ENCODE data around the gene HOXD4.

HOXD4 gene

GRCh38 chr2:176126929-176127773 is 24.2 kb upstream of the HOXD4 start:
- peak; percentile 8 for DNase-seq (ENCODE audit: low read depth)

GRCh38 chr2:176127774-176128072 is 23.6 kb upstream of the HOXD4 start:
- DNase-seq (ENCODE audit: low read depth) = no peak

- no peak for DNase-seq (ENCODE audit: low read depth)
Measured at GRCh38 chr2:176128172-176128981, 23.0 kb upstream of the HOXD4 start.

- DNase-seq (ENCODE audit: low read depth) = no peak
Measured at GRCh38 chr2:176128982-176129796, 22.2 kb upstream of the HOXD4 start, which contains the start of gene HOXD8. TSS of gene HOXD8 (plus strand) at chr2:176129705. CDS start at chr2:176130367, 662 bp downstream.

- no peak for DNase-seq (ENCODE audit: low read depth)
Measured at GRCh38 chr2:176129813-176130146, 21.6 kb upstream of the HOXD4 start.

GRCh38 chr2:176130147-176130956 is 21.0 kb upstream of the HOXD4 start:
- no peak for DNase-seq (ENCODE audit: low read depth)

GRCh38 chr2:176130957-176131847 is 20.1 kb upstream of the HOXD4 start:
- no peak for DNase-seq (ENCODE audit: low read depth)

GRCh38 chr2:176131848-176132158 is 19.5 kb upstream of the HOXD4 start:
- no peak for DNase-seq (ENCODE audit: low read depth)

GRCh38 chr2:176132205-176133171 is 18.9 kb upstream of the HOXD4 start:
- no peak for DNase-seq (ENCODE audit: low read depth)

- no peak for DNase-seq (ENCODE audit: low read depth)
Measured at GRCh38 chr2:176133389-176133788, 18.0 kb upstream of the HOXD4 start.

GRCh38 chr2:176134035-176134434 is 17.3 kb upstream of the HOXD4 start:
- no peak for DNase-seq (ENCODE audit: low read depth)

- DNase-seq (ENCODE audit: low read depth) = no peak
Measured at GRCh38 chr2:176135035-176135440, 16.3 kb upstream of the HOXD4 start.

- no peak for DNase-seq (ENCODE audit: low read depth)
Measured at GRCh38 chr2:176136374-176137251, 14.7 kb upstream of the HOXD4 start.

- DNase-seq (ENCODE audit: low read depth) = no peak
Measured at GRCh38 chr2:176137252-176137580, 14.1 kb upstream of the HOXD4 start.

- no peak for DNase-seq (ENCODE audit: low read depth)
Measured at GRCh38 chr2:176137906-176138305, 13.4 kb upstream of the HOXD4 start.

- DNase-seq (ENCODE audit: low read depth) = no peak
Measured at GRCh38 chr2:176138526-176138922, 12.8 kb upstream of the HOXD4 start.

- no peak for DNase-seq (ENCODE audit: low read depth)
Measured at GRCh38 chr2:176138923-176139660, 12.3 kb upstream of the HOXD4 start.

Data from non-pigmented ciliary epithelial cell (primary cell).